Measurements from ENCODE around the gene ZNF580.

Gene ZNF580

GRCh38 chr19:55676383-55676782, 35.6 kb downstream of the ZNF580 start:
- no peak for ATAC-seq
- Mint-ChIP-seq H3K27ac (peak overlapping the region; percentile 98), H3K36me3 (ENCODE audit: low read depth) (peaks cover 49% of the 10 kb centered on the region)

GRCh38 chr19:55676889-55677505, 36.2 kb downstream of the ZNF580 start:
- H3K36me3 Mint-ChIP-seq (ENCODE audit: low read depth) = peaks cover 46% of the 10 kb centered on the region
- H3K4me3 Mint-ChIP-seq = peak overlapping the region; percentile 100
- peak overlapping the region; percentile 98 for H3K27ac Mint-ChIP-seq
- H3K9me3 Mint-ChIP-seq = no peaks in the 10 kb centered on the region
- DNase-seq (no peak), ATAC-seq (no peak)
- no peaks in the 10 kb centered on the region for H3K27me3 Mint-ChIP-seq
- peaks cover 60% of the 10 kb centered on the region for H3K4me1 Mint-ChIP-seq

More at GRCh38 chr19:55676383-55676782, 35.6 kb downstream of the ZNF580 start:
- no peaks in the 10 kb centered on the region for H3K27me3 Mint-ChIP-seq
- H3K9me3 Mint-ChIP-seq = no peaks in the 10 kb centered on the region
- no peak for DNase-seq
- peaks cover 63% of the 10 kb centered on the region for H3K4me1 Mint-ChIP-seq
- peak overlapping the region; percentile 100 for H3K4me3 Mint-ChIP-seq

- Mint-ChIP-seq H3K27ac (peak overlapping the region; percentile 98), H3K4me3 (peak overlapping the region; percentile 100), H3K27me3 (no peaks in the 10 kb centered on the region), H3K9me3 (no peaks in the 10 kb centered on the region), H3K4me1 (peaks cover 56% of the 10 kb centered on the region), H3K36me3 (ENCODE audit: low read depth) (peaks cover 44% of the 10 kb centered on the region)
- no peak for ATAC-seq
- no peak for DNase-seq
Observed at GRCh38 chr19:55677572-55678028, 36.8 kb downstream of the ZNF580 start.

- peaks cover 43% of the 10 kb centered on the region for H3K36me3 Mint-ChIP-seq (ENCODE audit: low read depth)
- no peaks in the 10 kb centered on the region for H3K27me3 Mint-ChIP-seq
- DNase-seq = no peak
- peaks cover 55% of the 10 kb centered on the region for H3K4me1 Mint-ChIP-seq
- no peak for ATAC-seq
- peak overlapping the region; percentile 45 for H3K4me3 Mint-ChIP-seq
- H3K9me3 Mint-ChIP-seq = no peaks in the 10 kb centered on the region
- H3K27ac Mint-ChIP-seq = peak overlapping the region; percentile 74
Observed at GRCh38 chr19:55678121-55678671, 37.4 kb downstream of the ZNF580 start.

- ATAC-seq = no peak
Observed at GRCh38 chr19:55679343-55680257, 38.8 kb downstream of the ZNF580 start.

GRCh38 chr19:55680339-55681130, 39.7 kb downstream of the ZNF580 start:
- DNase-seq (no peak), ATAC-seq (no peak)
- Mint-ChIP-seq H3K4me1 (peaks cover 45% of the 10 kb centered on the region), H3K36me3 (ENCODE audit: low read depth) (peaks cover 40% of the 10 kb centered on the region), H3K9me3 (no peaks in the 10 kb centered on the region), H3K27me3 (no peaks in the 10 kb centered on the region), H3K4me3 (no peak overlapping the region), H3K27ac (no peak overlapping the region)

More at GRCh38 chr19:55679343-55680257, 38.8 kb downstream of the ZNF580 start:
- Mint-ChIP-seq H3K4me1 (peaks cover 47% of the 10 kb centered on the region), H3K27ac (no peak overlapping the region), H3K27me3 (no peaks in the 10 kb centered on the region), H3K36me3 (ENCODE audit: low read depth) (peaks cover 40% of the 10 kb centered on the region), H3K4me3 (no peak overlapping the region), H3K9me3 (no peaks in the 10 kb centered on the region)
- no peak for DNase-seq

- H3K9me3 Mint-ChIP-seq = no peaks in the 10 kb centered on the region
- H3K27me3 Mint-ChIP-seq = no peaks in the 10 kb centered on the region
- H3K36me3 Mint-ChIP-seq (ENCODE audit: low read depth) = peaks cover 43% of the 10 kb centered on the region
- peaks cover 40% of the 10 kb centered on the region for H3K4me1 Mint-ChIP-seq
- no peak overlapping the region for H3K4me3 Mint-ChIP-seq
- no peak overlapping the region for H3K27ac Mint-ChIP-seq
- ATAC-seq (no peak), DNase-seq (no peak)
Observed at GRCh38 chr19:55681131-55682092, 40.6 kb downstream of the ZNF580 start.

- Mint-ChIP-seq H3K4me3 (no peak overlapping the region), H3K27me3 (no peaks in the 10 kb centered on the region), H3K9me3 (no peaks in the 10 kb centered on the region), H3K4me1 (peaks cover 19% of the 10 kb centered on the region), H3K27ac (no peak overlapping the region), H3K36me3 (ENCODE audit: low read depth) (peaks cover 34% of the 10 kb centered on the region)
- DNase-seq = no peak
- no peak for ATAC-seq
Observed at GRCh38 chr19:55683449-55684261, 42.9 kb downstream of the ZNF580 start.

- no peak for DNase-seq
- Mint-ChIP-seq H3K27me3 (no peaks in the 10 kb centered on the region), H3K4me1 (peaks cover 8% of the 10 kb centered on the region), H3K9me3 (no peaks in the 10 kb centered on the region), H3K36me3 (ENCODE audit: low read depth) (peaks cover 24% of the 10 kb centered on the region), H3K4me3 (no peak overlapping the region), H3K27ac (no peak overlapping the region)
- no peak for ATAC-seq
Observed at GRCh38 chr19:55684946-55685681, 44.3 kb downstream of the ZNF580 start.

GRCh38 chr19:55685776-55686175, 45.0 kb downstream of the ZNF580 start:
- peaks cover 19% of the 10 kb centered on the region for H3K36me3 Mint-ChIP-seq (ENCODE audit: low read depth)
- DNase-seq (no peak), ATAC-seq (no peak)
- H3K27me3 Mint-ChIP-seq = no peaks in the 10 kb centered on the region
- H3K9me3 Mint-ChIP-seq = no peaks in the 10 kb centered on the region
- H3K4me1 Mint-ChIP-seq = peaks cover 5% of the 10 kb centered on the region
- no peak overlapping the region for H3K27ac Mint-ChIP-seq
- no peak overlapping the region for H3K4me3 Mint-ChIP-seq

- no peak for DNase-seq
- peaks cover 20% of the 10 kb centered on the region for H3K36me3 Mint-ChIP-seq (ENCODE audit: low read depth)
- no peak for ATAC-seq
- H3K9me3 Mint-ChIP-seq = no peaks in the 10 kb centered on the region
- no peak overlapping the region for H3K27ac Mint-ChIP-seq
- H3K27me3 Mint-ChIP-seq = no peaks in the 10 kb centered on the region
- H3K4me1 Mint-ChIP-seq = peaks cover 5% of the 10 kb centered on the region
- no peak overlapping the region for H3K4me3 Mint-ChIP-seq
Observed at GRCh38 chr19:55686311-55687050, 45.7 kb downstream of the ZNF580 start.

Data from activated naive CD8-positive, alpha-beta T cell treated with anti-CD3 and anti-CD28 coated beads, Interleukin-2, amount 50 U/mL, for 24 hours (primary cell).